Stimulated activated CD4-positive, alpha-beta T cell treated with anti-CD3 and anti-CD28 coated beads, Interleukin-15, amount 100 ng/mL, for 48 hours (primary cell): ENCODE results near the gene TPSAB1.
"Not testable (repeated sequence)": the region's sequence is repeated elsewhere in the genome, so short reads cannot be mapped to it uniquely, and the experiment has no call there.

Experiments used
- DNase-seq, 2 donors: peaks; one replicate each; pipeline ENCODE4 v3.0.0-alpha.2; 2020; ENCODE audit warnings: low read depth in 2 of 2

The TPSAB1 gene

GRCh38 chr16:1240436-1240835 is at the start of gene TPSAB1:
TSS of gene TPSAB1 (plus strand) at chr16:1240705. CDS start at chr16:1240939, 234 bp downstream.
- not testable (repeated sequence) for DNase-seq

- DNase-seq: not testable (repeated sequence)
These were observed 49.7 kb upstream of the TPSAB1 start for GRCh38 chr16:1190789-1191188.

- DNase-seq: no peak
These were observed 48.0 kb upstream of the TPSAB1 start for GRCh38 chr16:1192384-1193073.

DNA sequence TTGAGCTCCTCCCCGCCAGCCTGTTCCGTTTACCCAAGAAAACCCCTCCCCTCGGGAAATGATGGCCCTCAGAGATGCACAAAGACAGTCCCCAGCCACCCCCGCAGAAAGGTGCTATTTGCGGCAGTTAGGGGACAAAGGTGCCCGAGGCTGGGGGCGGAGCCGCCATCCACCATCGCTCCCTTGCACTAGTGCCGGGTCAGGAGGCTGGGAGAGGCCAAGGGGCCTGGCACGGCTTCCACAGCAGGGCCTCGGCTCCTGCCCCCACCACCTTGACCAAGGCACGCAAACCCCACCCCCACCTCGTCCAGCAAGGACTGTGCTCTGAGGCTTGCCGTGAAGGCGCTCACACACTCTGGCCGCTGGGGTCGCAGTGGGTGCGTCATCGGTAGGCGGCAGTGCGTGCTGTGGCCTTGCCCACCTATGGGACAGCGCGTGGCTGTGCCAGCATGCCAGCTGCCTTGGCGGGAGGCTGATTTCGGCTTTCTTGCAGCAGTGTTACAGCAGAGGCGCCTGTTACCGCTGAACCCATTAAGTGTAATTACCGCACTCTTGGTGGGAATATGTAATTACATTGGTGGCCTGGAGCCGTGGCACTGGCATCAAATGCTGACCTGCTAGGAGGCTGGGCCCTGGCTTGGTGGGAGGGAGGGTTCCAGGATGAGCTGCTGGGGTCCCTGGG is 47.2 kb upstream of the TPSAB1 start:
- no peak for DNase-seq

- no peak for DNase-seq
These were observed 46.5 kb upstream of the TPSAB1 start for GRCh38 chr16:1193825-1194581.

- DNase-seq: no peak
These were observed 45.7 kb upstream of the TPSAB1 start for GRCh38 chr16:1194665-1195392.

DNA sequence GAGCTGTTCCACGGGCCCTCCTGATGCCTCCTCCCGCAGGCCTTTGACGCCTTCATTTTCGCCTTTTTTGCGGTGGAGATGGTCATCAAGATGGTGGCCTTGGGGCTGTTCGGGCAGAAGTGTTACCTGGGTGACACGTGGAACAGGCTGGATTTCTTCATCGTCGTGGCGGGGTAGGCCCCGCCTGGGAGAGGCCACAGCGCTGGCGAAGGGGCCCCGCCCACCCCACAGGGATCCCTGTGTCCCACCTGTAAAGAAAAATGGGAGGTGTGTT is 45.2 kb upstream of the TPSAB1 start:
- no peak for DNase-seq

DNA sequence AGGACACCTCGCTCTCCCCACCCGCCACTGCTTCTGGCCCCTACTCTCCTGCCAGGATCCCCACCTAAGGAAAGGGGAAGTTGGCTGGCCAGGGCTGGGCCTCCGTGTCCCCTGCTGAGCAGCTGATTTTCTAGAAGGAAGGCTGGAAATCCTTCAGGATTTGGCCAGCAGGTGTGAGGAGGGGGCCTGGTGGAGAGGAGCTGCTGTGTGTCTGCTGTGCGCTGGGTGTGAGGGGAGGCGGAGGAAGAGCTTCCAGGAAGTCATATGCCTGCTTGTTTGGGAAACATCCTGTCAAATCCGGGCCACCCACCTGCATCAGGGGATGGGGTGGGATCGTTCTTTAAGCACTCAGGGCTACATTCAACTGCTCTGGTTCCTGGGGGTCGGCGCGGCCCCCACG is 44.0 kb upstream of the TPSAB1 start:
- no peak for DNase-seq

DNA sequence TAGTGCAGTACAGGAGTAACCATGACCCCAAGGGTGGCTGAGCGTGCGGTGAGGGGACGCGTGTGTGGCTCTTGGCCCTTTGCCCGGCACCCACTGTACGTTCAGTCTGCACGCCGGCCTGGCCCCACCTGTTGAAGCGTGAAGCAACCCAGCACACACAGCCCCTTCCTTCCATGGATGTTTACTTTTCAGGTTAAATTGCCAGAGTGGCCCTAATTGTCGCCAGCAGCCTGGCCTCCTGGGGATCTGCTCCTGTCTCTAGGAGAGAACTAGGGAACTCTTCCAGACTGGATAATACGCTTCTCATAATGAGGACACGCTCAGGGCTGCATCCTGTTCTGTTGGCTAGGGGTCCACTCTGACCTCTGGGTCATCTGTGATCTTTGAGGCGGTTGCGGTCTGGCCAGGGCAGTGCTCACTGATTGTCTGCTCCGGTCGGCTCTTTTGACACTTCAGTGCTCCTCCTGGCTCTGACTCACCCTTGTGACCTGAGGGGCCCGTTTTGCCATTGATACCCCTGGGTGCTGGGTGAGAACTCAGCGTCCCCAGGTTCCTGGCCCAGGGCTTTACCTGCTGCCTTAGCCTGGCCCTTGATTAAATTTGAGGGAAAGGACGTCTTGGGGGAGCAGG is 43.2 kb upstream of the TPSAB1 start:
- no peak for DNase-seq

DNA sequence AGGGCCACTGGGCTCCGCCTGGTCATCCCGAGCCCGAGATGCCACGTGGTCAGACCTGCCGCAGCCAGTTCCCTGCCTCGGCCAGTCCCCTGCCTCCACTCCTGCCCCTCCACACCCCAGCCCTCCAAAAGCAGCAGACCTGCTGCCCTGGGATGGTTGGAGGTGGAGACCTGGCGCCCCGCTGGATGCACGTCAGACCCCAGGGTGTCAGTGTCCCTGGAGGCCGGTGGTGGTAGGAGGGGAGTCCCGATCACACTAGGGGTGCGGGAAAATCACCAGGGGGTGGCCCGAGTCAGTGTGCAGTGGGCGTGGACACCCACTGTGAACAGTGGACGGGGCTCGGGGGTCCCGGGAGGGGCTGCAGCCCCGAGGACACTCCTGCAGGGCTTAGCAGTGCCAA is 42.3 kb upstream of the TPSAB1 start:
- DNase-seq: no peak

DNA sequence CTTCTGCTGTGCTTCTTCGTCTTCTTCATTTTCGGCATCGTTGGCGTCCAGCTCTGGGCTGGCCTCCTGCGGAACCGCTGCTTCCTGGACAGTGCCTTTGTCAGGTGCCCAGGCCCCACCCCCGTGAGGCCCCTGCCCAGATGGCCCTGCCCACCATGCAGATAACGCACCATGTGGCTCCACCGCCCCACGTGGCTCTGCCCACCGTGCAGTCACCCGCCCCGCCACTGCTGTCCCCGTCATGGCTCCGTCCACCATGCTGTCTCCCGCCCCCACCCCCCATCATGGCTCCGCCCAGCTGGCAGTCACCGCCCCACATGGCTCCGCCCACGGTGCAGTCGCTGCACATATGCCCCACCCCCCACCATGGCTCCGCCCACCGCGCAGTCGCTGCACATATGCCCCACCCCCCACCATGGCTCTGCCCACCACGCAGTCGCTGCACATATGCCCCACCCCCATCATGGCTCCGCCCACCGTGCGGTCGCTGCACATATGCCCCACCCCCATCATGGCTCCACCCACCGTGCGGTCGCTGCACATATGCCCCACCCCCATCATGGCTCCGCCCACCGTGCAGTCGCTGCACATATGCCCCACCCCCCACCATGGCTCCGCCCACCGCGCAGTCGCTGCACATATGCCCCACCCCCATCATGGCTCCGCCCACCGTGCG is 41.7 kb upstream of the TPSAB1 start:
- DNase-seq: not testable (repeated sequence)

DNA sequence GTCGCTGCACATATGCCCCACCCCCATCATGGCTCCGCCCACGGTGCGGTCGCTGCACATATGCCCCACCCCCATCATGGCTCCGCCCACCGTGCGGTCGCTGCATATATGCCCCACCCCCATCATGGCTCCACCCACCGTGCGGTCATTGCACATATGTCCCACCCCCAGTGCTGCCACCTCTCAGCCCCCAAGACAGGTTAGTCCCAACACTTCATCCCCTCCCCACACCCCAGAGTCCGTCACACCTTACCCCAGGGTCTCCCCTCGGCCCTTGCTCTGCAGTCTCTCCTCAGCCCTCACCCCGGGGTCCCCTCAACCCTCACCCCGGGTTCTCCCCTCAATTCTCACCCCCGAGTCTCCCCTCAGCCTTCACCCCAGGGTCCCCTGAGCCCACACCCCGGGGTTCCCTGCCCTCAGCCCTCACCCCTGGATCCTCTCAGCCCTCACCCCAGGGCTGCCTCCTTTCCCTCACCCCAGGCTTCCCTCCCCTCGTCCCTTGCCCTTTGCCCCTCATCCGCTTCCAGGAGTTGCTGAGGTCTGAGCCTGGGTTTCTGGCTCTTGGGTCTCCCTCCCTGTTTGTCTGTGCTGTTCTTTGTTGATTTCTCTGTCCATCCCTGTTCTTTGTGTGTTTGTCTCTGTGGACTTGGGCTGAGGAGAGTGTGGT is 41.0 kb upstream of the TPSAB1 start:
- no peak for DNase-seq

GRCh38 chr16:1200014-1200627 is 40.4 kb upstream of the TPSAB1 start:
- DNase-seq: no peak

- no peak for DNase-seq
These were observed 39.1 kb upstream of the TPSAB1 start for GRCh38 chr16:1201444-1201843.

DNA sequence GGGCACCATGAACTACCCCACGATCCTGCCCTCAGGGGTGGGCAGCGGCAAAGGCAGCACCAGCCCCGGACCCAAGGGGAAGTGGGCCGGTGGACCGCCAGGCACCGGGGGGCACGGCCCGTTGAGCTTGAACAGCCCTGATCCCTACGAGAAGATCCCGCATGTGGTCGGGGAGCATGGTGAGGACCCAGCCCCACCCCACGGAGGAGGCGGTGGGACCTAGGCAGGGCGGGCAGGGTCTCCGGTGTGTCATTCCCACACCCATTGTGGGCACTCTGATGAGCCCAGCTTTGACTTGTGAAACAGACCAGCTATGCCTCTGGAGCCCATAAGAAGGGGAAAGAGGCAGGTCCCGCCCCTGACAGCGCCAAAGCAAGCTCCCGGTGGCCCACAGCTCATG is 38.2 kb upstream of the TPSAB1 start:
- DNase-seq: no peak

DNA sequence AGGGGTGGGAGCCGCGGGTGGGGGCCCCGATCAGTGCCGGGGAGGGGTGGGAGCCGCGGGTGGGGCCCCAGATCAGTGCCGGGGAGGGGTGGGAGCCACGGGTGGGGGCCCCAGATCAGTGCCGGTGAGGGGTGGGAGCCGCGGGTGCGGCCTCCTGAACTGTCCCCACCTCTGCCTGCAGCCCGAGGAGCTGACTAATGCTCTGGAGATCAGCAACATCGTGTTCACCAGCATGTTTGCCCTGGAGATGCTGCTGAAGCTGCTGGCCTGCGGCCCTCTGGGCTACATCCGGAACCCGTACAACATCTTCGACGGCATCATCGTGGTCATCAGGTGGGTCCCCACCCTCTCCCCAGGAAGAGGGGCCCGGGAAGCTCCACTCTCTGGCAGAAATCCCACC is 35.6 kb upstream of the TPSAB1 start:
- no peak for DNase-seq

DNA sequence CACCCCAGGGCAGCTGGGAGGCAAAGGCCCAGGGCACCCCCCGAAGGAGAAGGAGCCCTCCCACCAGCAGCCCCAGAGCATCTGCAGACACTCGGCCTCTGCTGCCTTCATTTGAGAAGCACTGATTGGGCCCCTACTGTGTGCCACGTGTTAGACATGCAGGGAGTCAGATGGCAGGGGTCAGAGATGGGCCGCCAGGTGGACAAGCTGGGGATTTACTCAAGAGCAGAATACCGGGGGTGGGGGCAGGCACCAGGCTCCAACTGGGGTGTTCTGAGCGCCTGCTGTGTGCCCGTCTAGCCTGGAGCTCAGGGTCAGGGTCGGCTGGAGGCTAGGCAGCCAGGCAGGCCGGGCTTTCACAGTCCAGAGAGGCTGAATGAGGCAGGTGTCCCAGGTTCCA is 34.2 kb upstream of the TPSAB1 start:
- DNase-seq: no peak

DNA sequence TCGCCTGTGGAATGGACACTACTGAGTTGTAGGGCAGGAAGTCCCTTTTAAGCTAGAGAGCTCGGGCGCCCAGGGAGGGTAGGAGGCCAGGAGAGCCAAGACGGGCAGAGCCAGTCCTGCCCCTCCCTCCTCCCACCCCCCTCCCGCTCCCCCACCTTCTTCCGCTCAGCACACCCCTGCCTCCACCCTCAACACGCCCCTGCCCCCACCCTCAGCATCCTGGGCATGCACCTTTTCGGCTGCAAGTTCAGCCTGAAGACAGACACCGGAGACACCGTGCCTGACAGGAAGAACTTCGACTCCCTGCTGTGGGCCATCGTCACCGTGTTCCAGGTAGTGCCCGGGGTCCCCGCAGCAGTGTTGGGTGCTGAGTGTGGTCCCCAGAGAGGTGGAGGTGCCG is 33.7 kb upstream of the TPSAB1 start:
- DNase-seq: no peak

GRCh38 chr16:1208239-1208830 is 32.2 kb upstream of the TPSAB1 start:
- no peak for DNase-seq

GRCh38 chr16:1209081-1209480 is 31.4 kb upstream of the TPSAB1 start:
- DNase-seq: no peak
